GM21717 (cell line): ENCODE results near the gene OCIAD1.
"Not testable (repeated sequence)": the region's sequence is repeated elsewhere in the genome, so short reads cannot be mapped to it uniquely, and the experiment has no call there.

Experiments used
- ATAC-seq: cut with Tn5 transposase; IDR thresholded peaks from one replicate; pipeline ENCODE4 v1.9.1; 2021; ENCODE audit warnings: mild to moderate bottlenecking, moderate library complexity; ENCODE audit not compliant: unreplicated experiment

Gene OCIAD1

DNA sequence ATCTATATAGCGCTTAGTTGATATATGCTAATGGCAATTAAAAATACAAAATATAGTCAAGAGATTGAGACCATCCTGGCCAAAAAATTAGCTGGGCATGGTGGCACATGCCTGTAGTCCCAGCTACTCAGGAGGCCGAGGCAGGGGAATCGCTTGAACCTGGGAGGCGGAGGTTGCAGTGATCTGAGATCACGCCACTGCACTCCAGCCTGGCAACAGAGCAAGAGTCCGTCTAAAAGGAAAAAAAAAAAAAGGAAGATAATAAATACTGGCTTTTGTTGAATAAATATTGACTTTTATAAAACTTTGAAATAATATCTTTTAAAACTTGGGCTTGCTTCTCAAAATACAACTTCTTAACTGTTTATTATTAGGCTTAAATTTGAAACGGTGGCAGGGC, 14.6 kb upstream of the OCIAD1 start:
- not testable (repeated sequence) for ATAC-seq

DNA sequence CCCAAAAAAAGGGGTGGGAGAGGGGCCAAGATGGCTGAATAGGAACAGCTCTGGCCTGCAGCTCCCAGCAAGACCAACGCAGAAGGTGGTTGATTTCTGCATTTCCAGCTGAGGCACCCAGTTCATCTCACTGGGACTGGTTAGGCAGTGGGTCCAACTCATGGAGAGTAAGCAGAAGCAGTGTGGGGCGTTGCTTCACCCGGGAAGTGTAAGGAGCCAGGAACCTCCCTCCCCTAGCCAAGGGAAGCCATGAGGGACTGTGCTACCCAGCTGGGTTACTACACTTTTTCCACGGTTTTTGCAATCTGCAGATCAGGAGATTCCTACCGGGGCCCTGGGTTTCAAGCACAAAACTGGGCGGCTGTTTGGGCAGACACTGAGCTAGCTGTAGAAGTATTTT, 13.9 kb upstream of the OCIAD1 start:
- no peak for ATAC-seq

DNA sequence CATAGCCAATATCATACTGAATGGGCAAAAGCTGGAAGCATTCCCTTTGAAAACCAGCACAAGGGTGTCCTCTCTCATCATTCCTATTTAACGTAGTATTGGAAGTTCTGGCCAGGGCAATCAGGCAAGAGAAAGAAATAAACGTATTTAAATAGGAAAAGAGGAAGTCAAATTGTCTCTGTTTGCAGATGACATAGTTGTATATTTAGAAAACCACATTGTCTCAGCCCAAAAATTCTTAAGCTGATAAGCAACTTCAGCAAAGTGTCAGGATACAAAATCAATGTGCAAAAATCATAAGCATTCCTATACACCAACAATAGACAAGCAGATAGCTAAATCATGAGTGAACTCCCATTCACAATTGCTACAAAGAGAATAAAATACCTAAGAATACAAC, 9.5 kb upstream of the OCIAD1 start:
- ATAC-seq = not testable (repeated sequence)

DNA sequence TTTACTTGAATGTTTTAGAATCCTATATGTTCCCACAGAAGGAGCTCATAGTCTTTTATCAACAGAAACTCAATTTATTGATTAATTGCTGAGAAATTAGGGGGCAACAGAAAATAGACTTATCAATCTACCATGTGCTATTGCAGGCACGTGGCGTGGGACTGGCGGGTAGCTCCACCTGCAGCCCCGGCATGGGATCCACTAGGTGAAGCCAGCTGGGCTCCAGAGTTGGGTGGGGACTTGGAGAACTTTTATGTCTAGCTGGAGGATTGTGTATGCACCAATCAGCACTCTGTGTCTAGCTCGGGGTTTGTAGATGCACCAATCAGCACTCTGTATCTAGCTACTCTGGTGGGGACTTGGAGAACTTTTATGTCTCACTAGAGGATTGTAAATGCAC, 3.3 kb upstream of the OCIAD1 start:
- no peak for ATAC-seq

DNA sequence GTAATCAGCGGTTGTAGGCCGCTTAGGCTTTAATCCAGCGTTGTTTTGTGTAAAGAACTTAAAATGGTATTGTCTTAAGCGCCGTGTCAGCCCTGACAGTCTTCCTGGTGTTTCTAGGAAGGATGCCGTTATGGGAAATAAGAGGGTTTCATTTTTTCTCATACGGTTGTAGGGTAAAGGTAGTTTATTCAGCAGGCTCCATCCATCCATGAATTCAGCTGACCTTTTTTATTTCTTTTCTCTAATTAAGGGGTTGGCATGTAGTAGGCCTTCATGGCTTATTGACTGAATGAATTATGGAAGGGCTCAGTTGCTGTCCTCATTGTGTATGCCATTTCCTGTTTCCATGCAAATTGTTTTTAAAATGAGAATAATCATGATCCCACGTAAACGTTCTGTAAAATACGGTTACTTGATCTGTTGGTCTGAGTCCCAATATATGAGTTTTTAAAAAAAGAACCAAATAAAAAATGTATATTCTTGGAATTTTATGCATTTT, 693 bp downstream of the OCIAD1 start:
- ATAC-seq = no peak

DNA sequence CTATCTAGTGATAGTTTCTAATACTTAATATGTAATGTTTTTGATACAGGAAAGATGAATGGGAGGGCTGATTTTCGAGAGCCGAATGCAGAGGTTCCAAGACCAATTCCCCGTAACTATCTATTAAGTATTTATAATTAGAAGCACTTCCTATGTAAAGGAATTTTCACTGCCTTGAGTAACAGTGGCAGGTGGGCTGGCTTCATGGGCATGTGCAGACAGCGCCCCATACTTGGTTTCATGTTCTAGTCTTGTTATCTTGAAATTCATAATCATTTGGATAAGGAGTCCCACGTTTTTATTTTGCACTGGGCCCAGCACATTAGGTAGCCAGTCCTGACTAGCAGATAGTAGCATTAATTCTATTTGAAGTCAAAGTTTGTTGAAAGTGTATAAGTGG, 1.7 kb downstream of the OCIAD1 start:
- ATAC-seq = no peak

DNA sequence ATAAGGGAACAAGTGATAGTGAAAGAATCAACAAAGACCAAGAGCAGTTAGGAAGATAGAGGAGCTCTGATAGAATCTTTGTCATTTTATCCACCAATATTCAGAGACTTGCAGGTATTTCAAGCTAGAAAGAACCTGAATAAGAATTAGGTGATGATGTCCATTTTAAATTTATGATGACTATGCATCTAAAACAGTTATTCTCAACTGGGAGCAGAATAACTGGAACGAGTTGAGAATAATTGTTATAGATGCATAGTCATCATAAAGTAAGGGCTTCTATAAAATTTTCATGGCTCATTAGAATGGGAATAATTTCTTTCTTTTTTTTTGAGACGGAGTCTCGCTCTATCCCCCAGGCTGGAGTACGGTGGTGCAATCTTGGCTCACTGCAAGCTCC, 5.8 kb downstream of the OCIAD1 start:
- ATAC-seq = no peak

DNA sequence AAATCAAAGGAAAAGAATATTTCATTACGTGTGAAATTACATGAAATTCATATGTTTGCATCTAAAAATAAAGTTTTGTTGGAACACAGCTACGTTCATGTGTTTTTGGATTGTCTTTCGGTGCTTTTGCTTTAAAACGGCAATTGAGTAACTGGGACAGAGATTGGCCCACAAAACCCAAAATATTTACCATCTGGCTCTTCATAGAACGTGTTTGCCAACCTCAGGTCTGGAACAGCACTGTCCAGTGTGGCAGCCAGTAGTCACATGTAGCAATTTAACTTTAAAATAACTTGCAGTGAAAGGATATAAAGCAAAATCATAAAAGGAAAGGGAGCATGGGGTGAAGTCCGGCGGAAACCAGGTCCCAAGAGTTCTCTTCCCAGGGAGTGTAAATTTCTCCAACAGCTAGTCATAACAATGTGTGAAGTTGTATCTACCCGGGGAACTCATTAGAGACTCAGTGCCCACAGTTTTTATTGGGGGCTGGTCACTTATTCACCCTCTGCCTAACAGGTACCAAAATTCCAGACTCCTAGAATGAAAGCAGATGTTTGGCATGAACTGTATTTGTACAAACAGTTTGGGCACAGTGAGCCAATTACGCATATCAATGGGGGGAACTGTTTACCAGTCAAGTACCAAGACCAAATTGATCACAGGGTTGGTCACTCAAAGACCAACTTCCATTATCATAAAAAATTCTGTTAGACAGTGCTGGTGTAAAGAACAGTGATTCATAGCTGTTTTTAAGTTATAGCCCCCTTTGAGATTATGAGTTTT, 10.3 kb downstream of the OCIAD1 start:
- no peak for ATAC-seq

DNA sequence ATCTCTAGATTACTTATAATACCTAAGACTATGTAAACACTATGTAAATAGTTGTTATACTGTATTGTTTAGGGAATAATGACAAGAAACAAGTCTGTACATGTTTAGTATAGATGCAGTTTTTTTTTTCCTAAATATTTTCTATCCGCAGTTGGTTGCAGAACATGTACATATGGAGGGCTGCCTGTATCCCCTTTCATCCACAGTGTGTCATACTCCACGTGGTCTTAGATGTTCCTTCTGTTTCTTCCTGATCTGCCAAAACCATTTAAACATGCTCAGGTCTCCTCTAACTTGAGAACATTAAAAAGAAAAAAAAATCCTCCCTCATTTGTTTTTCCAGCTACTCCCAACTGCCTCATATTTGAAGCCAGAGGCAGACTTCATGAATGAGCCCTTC, 14.0 kb downstream of the OCIAD1 start:
- ATAC-seq = no peak

DNA sequence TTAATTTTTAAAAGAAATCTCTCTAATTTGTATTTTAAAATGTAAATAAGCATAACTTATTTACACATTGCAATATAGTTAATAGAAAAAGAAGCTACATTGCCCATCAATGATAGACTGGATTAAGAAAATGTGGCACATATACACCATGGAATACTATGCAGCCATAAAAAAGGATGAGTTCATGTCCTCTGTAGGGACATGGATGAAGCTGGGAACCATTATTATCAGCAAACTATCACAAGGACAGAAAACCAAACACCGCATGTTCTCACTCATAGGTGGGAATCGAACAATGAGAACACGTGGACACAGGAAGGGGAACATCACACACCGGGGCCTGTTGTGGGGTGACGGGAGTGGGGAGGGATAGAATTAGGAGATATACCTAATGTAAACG, 17.9 kb downstream of the OCIAD1 start:
- not testable (repeated sequence) for ATAC-seq

DNA sequence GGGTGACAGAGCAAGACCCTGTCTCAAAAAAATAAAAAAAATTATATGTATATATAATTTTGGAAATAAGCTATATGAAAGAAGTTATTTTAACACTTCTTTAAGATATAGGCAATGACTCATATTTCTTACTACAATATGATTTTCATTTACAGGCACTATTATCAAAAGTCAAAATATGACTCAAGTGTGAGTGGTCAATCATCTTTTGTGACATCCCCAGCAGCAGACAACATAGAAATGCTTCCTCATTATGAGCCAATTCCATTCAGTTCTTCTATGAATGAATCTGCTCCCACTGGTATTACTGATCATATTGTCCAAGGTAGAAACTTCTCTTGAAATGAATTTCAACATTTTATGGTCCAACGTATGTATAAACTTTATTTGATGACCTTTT, 20.8 kb downstream of the OCIAD1 start:
- no peak for ATAC-seq

DNA sequence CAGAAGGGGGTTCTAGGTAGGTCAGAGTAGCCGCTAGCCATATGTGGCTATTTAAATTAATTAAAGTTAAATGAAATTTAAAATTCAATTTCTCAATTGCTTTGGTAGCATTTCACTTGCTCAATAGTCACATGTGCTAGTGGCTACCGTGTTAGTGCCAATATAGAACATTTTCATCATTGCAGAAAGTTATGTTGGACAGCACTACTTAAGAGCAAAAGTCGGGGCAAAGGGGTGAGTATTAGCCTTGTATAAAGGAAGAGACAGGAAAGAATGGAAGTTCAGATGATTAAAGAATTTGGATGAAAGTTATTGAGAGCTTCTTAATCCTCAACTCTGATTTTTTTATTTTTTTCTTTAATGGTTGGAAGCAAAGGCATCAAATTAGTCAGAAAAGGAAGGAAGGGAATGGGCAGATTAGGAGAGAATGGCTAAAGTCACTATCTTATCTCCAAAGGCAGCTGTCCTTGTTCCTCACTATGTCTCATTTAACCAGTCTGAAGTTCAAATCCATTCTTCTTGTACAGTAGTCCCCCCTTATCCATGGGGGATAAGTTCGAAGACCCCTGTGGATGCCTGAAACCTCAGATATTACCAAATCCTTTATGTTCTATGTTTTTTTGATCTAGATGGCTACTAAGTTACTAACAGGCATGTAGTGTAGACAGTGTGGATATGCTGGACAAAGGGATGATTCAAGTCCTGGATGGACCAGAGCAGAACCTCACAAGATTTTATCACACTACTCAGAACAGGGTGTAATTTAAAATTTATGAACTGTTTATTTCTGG, 22.9 kb downstream of the OCIAD1 start:
- ATAC-seq = no peak

DNA sequence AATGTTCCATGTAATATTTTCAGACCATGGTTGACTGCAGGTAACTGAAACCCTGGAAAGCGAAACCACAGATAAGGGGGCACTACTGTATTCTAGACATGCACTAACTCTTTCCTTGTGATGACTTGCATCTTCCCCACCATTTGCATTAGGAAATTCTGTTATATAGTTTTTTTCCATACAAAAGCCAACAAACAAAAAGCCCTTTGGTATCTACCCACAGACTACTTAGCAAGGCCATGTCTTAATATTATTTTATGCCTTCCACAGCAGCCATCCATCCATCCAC, 23.5 kb downstream of the OCIAD1 start:
- ATAC-seq = no peak

DNA sequence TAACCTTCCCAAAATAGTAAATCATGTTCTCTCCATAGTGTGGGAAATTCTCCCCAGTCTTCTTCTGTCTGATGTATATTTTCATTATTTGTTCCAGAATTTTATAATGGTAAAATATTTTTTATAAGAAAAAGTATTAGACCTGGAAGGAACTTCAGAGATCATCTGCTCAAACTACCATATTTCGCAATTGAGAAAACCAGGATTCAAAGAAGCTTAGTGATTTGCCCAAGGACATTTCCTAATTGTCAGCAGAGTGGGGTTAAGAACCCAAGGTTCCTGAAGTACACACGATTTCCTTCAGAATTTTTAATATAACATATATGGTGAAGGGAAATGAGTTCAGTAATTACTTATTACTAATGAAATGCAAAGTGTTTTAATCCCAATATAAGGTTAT, 24.1 kb downstream of the OCIAD1 start:
- no peak for ATAC-seq

DNA sequence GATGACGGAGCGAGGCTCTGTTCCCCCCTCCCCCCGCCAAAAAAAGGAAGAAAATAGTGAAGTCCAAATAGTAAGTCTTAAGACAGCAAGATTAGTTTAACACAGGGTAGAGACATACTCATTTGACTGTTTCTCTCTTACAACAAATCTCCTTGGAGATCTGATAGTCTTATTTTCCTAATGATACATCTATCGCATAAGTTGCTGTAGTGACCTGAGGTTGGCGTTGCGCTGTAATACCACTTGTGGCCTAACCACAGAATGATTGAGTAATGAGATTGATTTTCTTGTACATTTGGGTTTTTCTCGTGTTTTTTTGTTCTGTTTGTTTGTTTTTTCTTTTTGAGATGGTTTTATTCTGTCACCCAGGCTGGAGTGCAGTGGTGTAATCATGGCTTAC, 27.2 kb downstream of the OCIAD1 start:
- ATAC-seq = no peak

DNA sequence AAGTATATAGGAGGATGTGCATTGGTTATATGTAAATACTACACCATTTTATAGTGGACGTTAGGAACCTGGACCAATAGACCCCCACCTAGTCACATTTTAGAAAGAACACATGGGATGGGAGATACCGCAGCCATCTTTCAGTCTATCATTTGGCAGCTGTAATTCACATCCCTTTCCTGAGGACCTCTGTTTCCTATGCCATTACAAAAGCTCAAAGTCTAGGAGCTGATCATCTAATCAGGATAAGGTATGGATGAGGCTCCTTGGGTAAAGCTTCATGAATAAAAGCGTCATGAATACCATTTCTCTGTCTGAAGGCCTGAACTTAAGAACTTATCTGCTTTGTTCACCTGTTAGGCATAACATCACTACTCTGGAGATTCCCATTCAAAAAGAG, 31.1 kb downstream of the OCIAD1 start:
- no peak for ATAC-seq

DNA sequence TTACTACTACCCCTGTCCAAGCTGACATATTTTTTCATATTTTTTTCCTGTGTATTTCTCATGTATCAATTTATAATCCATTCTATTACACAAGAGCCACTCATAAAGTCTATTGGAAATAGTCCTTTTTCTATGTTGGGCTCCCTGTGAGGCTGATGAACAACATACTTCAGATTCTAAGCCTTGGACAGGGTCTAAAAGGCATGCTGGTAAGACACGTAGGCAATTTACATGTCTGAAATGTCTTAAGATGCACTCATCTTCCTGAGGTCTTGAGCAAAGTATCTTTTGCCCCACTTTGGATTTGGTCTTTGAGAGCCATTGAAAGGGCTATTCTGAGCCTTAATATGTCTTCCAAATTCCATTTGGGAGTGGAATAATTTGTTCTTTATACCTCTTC, 31.8 kb downstream of the OCIAD1 start:
- no peak for ATAC-seq

DNA sequence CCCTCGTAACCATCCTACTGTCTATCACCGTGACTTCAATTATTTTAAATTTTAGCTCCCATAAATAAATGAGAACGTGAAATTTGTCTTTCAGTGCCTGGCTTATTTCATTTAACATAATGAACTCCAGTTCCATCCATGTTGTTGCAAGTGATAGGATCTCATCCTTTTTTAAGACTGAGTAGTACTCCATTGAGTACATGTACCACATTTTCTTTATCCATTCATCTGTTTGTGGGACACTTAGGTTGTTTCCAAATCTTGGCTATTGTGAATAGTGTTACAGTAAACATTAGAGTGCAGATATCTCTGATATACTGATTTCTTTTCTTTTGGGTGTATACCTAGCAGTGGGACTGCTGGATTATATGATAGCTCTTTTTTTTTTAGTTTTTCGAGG, 32.8 kb downstream of the OCIAD1 start:
- no peak for ATAC-seq

DNA sequence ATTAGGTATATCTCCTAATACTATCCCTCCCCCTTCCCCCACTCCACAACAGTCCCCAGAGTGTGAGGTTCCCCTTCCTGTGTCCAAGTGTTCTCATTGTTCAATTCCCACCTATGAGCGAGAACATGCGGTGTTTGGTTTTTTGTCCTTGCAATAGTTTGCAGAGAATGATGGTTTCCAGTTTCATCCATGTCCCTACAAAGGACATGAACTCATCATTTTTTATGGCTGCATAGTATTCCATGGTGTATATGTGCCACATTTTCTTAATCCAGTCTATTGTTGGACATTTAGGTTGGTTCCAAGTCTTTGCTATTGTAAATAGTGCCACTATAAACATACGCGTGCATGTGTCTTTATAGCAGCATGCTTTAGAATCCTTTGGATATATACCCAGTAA, 33.8 kb downstream of the OCIAD1 start:
- ATAC-seq = not testable (repeated sequence)

DNA sequence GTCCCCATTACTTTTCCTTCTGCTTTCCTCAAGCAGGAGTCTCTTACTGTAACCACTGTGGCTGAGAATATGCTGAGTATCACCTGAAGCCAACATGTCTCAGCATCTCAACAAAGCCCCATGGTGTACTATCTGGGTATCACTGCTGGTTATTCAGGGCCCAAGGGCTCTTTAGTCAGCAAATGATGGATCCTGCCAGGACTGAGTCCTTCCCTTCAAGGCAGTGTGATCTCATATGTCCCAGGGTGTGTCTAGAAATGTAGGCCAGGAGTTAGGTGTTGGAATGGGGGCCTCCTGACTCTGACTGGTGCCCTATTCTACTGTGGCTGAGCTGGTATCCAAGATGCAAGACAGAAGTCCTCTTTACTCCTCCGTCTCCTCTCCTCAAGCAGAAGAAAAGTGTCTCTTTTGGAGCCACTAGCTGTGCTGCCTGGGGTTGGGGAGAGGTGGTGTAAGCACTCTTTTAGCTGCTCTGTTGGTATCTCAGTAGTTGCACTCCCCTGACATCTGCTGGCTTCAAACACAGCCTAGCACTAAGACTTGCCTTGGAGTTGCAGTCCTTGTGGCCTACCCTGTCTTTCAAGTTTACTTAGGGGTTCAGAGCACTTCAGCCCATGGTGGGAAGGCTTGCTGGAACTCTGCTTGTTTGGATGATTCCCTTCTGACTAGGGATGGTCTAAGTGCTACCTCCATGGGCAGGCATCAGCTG, 47.1 kb downstream of the OCIAD1 start:
- ATAC-seq = no peak

DNA sequence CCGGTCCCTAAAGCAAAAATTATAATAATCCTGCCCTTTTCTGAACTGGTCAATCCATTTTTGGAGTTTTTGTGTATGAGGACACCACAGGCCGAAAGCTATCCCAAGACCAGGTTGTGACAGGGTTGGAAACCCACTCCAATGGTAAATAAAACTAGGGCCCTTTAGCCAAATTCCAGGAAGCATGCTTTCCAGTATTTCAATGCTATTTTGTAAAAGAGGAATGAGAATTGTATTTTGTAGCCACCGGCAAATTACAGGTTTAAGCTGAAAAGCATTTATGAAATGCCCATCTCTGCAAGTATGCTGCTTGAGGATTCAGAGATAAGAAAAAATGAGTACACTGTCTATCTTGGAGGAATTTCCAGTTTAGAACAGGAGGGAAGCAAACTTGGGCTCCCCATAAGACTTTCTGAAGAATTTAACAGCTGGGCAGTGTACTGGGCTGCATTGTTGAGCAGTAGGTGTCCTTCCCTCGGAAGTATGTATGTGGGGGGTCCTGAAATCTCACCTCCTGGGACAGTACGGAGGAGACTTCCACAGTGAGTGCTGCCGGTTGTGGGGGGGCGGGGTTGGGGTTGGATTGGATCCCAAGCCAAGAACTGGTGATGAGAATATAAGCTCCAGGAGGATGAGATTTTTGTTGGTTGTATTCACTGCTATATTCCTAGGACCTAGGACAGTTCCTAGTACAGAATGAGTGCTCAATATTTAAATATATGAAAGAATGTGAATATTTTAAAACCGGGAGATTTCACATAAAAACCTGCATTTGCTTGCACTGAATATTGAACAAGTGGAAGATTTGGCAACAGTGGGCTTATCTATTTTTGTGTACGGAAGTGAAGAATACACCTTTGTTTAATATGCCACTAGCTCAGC, 48.9 kb downstream of the OCIAD1 start:
- no peak for ATAC-seq
